HepG2 (cell line): ENCODE data around the gene GDPD5. TPM values are rescaled to one million over a fixed set of nuclear protein-coding genes. Genes with fewer than 3 reads are reported as not detected.
A peak's percentile ranks its signal among the peaks of the same experiment; 100 is the strongest.

Source experiments
- ATAC-seq: fragments of 200-7000 bp; cut with Tn5 transposase; 3 replicates; pipeline ENCODE4 v1.9.1; 2020; ENCODE audit warnings: mild to moderate bottlenecking, moderate library complexity
- BruUV-seq: library from RNA; stranded (reverse); fragments of 400-500 nt; replicated peaks from 2 replicates; lab custom pipeline; 2021; lab: Mats Ljungman, UMichigan
- CTCF ChIA-PET: fragments of 300-600 bp; formaldehyde crosslinking; extraction: SDS; loops from one replicate; lab custom pipeline; 2021; ENCODE audit warnings: low total read pairs, inconsistent platforms, low intra/inter-chr PET ratio; lab: Yijun Ruan, JAX
- POLR2A ChIA-PET: fragments of 350-600 bp; sonication (Branson Sonifier 250); formaldehyde crosslinking; loops from one replicate; lab custom pipeline; 2020; ENCODE audit warnings: antibody characterized with exemption, inconsistent platforms; lab: Yijun Ruan, JAX
- DNase-seq: peaks from one replicate; pipeline ENCODE4 v3.0.0-alpha.2; 2015; ENCODE audit warnings: low spot score
- FAIRE-seq: peaks from 3 replicates; lab custom pipeline; 2011; peaks lifted over from hg19 to GRCh38; lab: Jason Lieb, UNC
- H2AFZ ChIP-seq: one replicate; pipeline ENCODE4 v1.6.1; 2011; ENCODE audit warnings: low read length, inconsistent platforms
- H3K27ac ChIP-seq: fragments of 300-600 bp; 3 replicates; pipeline ENCODE4 v1.8.0; 2011; ENCODE audit warnings: mixed run types, mild to moderate bottlenecking, mixed read lengths, low read length, inconsistent platforms; ENCODE audit not compliant: insufficient read depth; ENCODE audit errors: extremely low read length
- H3K27me3 ChIP-seq, 2 experiments: fragments of 200-600 bp in 1 of 2; 2 replicates in 1 of 2; 3 replicates in 1 of 2; pipeline versions ENCODE4 v1.6.0 to v1.8.0; 2011; ENCODE audit warnings: low read length in 2 of 2, mild to moderate bottlenecking in 2 of 2, moderate library complexity in 2 of 2, inconsistent platforms in 1 of 2; ENCODE audit not compliant: insufficient read depth in 2 of 2, control insufficient read depth in 1 of 2
- H3K36me3 ChIP-seq, 2 experiments: fragments of 200-600 bp in 1 of 2; replicated peaks in 1 of 2; 2 replicates in 1 of 2; 3 replicates in 1 of 2; pipeline versions ENCODE4 v1.5.1 to v1.8.0; 2011; ENCODE audit warnings: low read length in 2 of 2, inconsistent platforms in 1 of 2; ENCODE audit not compliant: insufficient read depth in 2 of 2, control insufficient read depth in 1 of 2
- H3K4me1 ChIP-seq: 2 replicates; pipeline ENCODE4 v1.5.1; 2012; ENCODE audit warnings: low read length, inconsistent platforms; ENCODE audit not compliant: insufficient read depth
- H3K4me2 ChIP-seq: 2 replicates; pipeline ENCODE4 v1.6.0; 2011; ENCODE audit warnings: low read depth, low read length, inconsistent platforms
- H3K4me3 ChIP-seq, 3 experiments: fragments of 200-600 bp in 1 of 3; sonication (generic), shearing (Covaris generic) in 1 of 3; replicated peaks in 1 of 3; 2 replicates each; pipeline ENCODE4 v1.5.1; 2011 to 2016; ENCODE audit warnings: low read length in 3 of 3, inconsistent platforms in 2 of 3, low read depth in 2 of 3, mild to moderate bottlenecking in 2 of 3, control low read depth in 1 of 3, mixed read lengths in 1 of 3; ENCODE audit not compliant: insufficient read depth in 1 of 3
- H3K79me2 ChIP-seq: one replicate; pipeline ENCODE4 v1.6.1; 2011; ENCODE audit warnings: low read length, inconsistent platforms; ENCODE audit not compliant: insufficient read depth
- H3K9ac ChIP-seq: 2 replicates; pipeline ENCODE4 v1.6.0; 2011; ENCODE audit warnings: mild to moderate bottlenecking, low read depth, low read length, inconsistent platforms; ENCODE audit not compliant: insufficient read depth
- H3K9me3 ChIP-seq: 2 replicates; pipeline ENCODE4 v1.5.1; 2012; ENCODE audit warnings: mild to moderate bottlenecking, low read length
- H4K20me1 ChIP-seq: 2 replicates; pipeline ENCODE4 v1.6.0; 2011; ENCODE audit warnings: inconsistent platforms, mild to moderate bottlenecking, low read length, moderate library complexity; ENCODE audit not compliant: insufficient read depth
- AGO1 ChIP-seq: fragments of 200-400 bp; formaldehyde crosslinking; IDR thresholded peaks from 2 replicates; pipeline ENCODE4 v1.6.1; 2017; ENCODE audit warnings: mild to moderate bottlenecking, low read depth, low read length, moderate library complexity; ENCODE audit not compliant: poor library complexity, severe bottlenecking
- AGO2 ChIP-seq: fragments of 200-400 bp; formaldehyde crosslinking; optimal IDR thresholded peaks from 2 replicates; pipeline ENCODE3; 2017; ENCODE audit warnings: mild to moderate bottlenecking, low read depth, low read length, moderate library complexity
- BORCS8-MEF2B ChIP-seq: sonication (generic); formaldehyde crosslinking; IDR thresholded peaks from 2 replicates; pipeline ENCODE4 v1.8.0; 2022; ENCODE audit warnings: mild to moderate bottlenecking, missing genetic modification reagents
- GATAD2A ChIP-seq: IDR thresholded peaks from 2 replicates; pipeline ENCODE4 v1.6.1; 2016
- RBFOX2 ChIP-seq: fragments of 200-400 bp; formaldehyde crosslinking; IDR thresholded peaks from 2 replicates; pipeline ENCODE4 v1.6.1; 2017; ENCODE audit warnings: low read depth, mild to moderate bottlenecking, low read length
- REPIN1 ChIP-seq: sonication (generic); formaldehyde crosslinking; IDR thresholded peaks from 2 replicates; pipeline ENCODE4 v1.8.0; 2022; ENCODE audit warnings: missing genetic modification reagents, low read depth, mild to moderate bottlenecking, borderline replicate concordance
- ZC3H13 ChIP-seq: sonication (generic); formaldehyde crosslinking; IDR thresholded peaks from 2 replicates; pipeline ENCODE4 v1.8.1; 2023; ENCODE audit warnings: mild to moderate bottlenecking, missing genetic modification reagents, moderate library complexity
- ZNF766 ChIP-seq: sonication (generic); formaldehyde crosslinking; IDR thresholded peaks from 2 replicates; pipeline ENCODE4 v1.5.0; 2020; ENCODE audit warnings: missing genetic modification reagents, borderline replicate concordance
- WGBS: methylation state at CpG from one replicate; pipeline ENCODE4 v1.1.6; 2017; ENCODE audit warnings: low lambda C conversion rate; 5-methylcytosine and 5-hydroxymethylcytosine counted together
- in situ Hi-C: cut with HindIII; loops from 2 replicates; pipeline ENCODE4 v1.10.0; 2017; ENCODE audit warnings: low pct_unique_long_range_greater_than_20kb; ENCODE audit not compliant: extremely low pct_ligation_motif_present
- intact Hi-C: fragments of 100-400 bp; cut with micrococcal nuclease; formaldehyde crosslinking; loops from one replicate; pipeline ENCODE4 v1.10.0; 2022; ENCODE audit not compliant: unreplicated experiment
- polyA plus RNA-seq, 8 experiments: library from polyadenylated mRNA; depleted of rRNA in 3 of 8; stranded (reverse) in 7 of 8; unstranded in 1 of 8; fragments of >200 nt; fragmentation: Illumina TruSeq in 4 of 8; extraction: Trizol in 4 of 8; gene quantifications; 2 replicates each; pipeline versions ENCODE4 v1.2.1 to v1.2.3, GENCODE V29; 2011 to 2016; ENCODE audit warnings: low read depth in 4 of 8, missing spikeins in 1 of 8, mixed read lengths in 1 of 8; ENCODE audit not compliant: insufficient read depth in 1 of 8
- total RNA-seq, 5 experiments: library from RNA; depleted of rRNA; stranded (reverse); fragments of >200 nt; fragmentation: Illumina TruSeq; extraction: Trizol; gene quantifications; 2 replicates each; pipeline ENCODE4 v1.2.3, GENCODE V29; 2016; ENCODE audit warnings: low read depth in 1 of 5

The GDPD5 gene
- total and polyA plus RNA-seq, 2 of the 13 experiments (the other 11 are each of a cell fraction or from before 2014, with no cell fraction given) = 55.0 to 67.5 TPM

DNA sequence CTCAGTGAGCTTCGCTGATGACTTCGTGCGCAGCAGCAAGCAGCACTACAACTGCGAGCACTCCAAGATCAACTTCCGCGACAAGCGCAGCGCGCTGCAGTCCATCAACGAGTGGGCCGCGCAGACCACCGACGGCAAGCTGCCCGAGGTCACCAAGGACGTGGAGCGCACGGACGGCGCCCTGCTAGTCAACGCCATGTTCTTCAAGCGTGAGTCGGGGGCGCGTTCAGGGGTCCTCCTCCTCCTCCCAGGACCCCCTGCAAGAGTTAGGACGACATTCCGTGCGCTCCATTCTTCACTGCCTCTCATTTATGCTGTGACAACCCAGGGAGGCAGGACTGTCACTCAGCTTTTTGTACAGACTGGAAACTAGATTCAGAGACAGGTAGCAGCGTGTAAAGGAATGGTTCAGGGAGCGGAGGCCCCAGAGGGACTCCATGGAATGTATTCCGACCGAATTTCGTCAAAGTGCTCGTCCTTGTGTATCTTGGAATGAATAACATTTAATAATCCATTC, 41.1 kb upstream of the GDPD5 start:
- DNase-seq (no peak), FAIRE-seq (no peak), ATAC-seq (no peak)
- no TSS peak for BruUV-seq
- no peak for TF ChIP-seq GATAD2A (CRISPR knock-in tag)
- peak; percentile 99 for TF ChIP-seq BORCS8-MEF2B (CRISPR knock-in tag)
- TF ChIP-seq RBFOX2 = peak; percentile 35
- TF ChIP-seq AGO2 = peak; percentile 1
- TF ChIP-seq AGO1 = peak; percentile 79
- peak; percentile 100 for TF ChIP-seq REPIN1 (CRISPR knock-in tag)
- TF ChIP-seq ZNF766 (CRISPR knock-in tag) = no peak
- 0 out of 2 replicates have a peak, but pooled peaks have one; percentile 9 for TF ChIP-seq ZC3H13 (CRISPR knock-in tag)
- no peak overlapping the region for H3K4me3 ChIP-seq
- H3K4me2 ChIP-seq = no peak overlapping the region
- no peak overlapping the region for H2AFZ ChIP-seq
- 98% methylated on average over 33 of the region's 34 CpGs for WGBS
- in situ Hi-C loops = no loop called here
- peaks cover 34% of the 10 kb centered on the region for H3K79me2 ChIP-seq
- H3K27ac ChIP-seq = no peak overlapping the region
- no peaks in the 10 kb centered on the region for H4K20me1 ChIP-seq
- ChIA-PET POLR2A (interaction anchor here (2.7 kb wide), 1 partner anchor 13 kb away, joined by 19 read pairs; no protein-coding TSS in a partner anchor), CTCF (no interaction called here)
- H3K36me3 ChIP-seq = peaks cover 18 to 40% of the 10 kb centered on the region in 2 experiments
- no peaks in the 10 kb centered on the region for H3K9me3 ChIP-seq
- no peaks in the 10 kb centered on the region; a peak in 1 of 5 replicates for H3K27me3 ChIP-seq
- intact Hi-C loops = no loop called here
- H3K9ac ChIP-seq = no peak overlapping the region
- peaks cover 33% of the 10 kb centered on the region for H3K4me1 ChIP-seq
